Fibroblast of mammary gland (primary cell): ENCODE measurements around the gene CSE1L.

Experiments used
- DNase-seq: peaks from one replicate; pipeline ENCODE4 v3.0.0-alpha.2; 2010; ENCODE audit warnings: low read depth
- H3K4me3 ChIP-seq: 2 replicates; pipeline ENCODE4 v1.5.1; 2011; ENCODE audit warnings: low read depth, mild to moderate bottlenecking, low read length, moderate library complexity; ENCODE audit not compliant: control insufficient read depth
- TF ChIP-seq, protein P1 (sequence below): conservative IDR thresholded peaks from 2 replicates; pipeline ENCODE4 v1.5.1; 2011; ENCODE audit warnings: low read depth, low read length, inconsistent platforms; ENCODE audit not compliant: control insufficient read depth, insufficient read depth

CSE1L gene

DNA sequence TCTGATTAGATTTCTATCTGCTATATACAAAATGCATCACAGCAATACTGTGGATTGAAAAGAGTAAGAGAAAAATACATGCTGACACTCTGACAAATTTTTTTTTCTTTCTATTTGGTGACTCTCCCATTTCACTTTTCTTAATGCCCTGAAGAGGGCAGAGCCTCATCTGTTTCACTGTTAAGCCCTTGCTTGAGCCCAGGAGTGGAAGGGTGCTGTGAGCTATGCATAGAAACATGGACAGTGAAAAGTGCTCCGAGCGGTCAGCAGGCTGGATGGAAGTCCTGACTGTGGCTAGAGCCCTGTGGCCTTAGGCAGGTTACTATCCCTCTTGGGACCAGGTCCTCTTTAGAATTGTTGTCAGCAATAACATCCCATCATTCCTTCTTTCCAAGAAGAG, 17.4 kb upstream of the CSE1L start:
- peak; percentile 35 for DNase-seq
- no peak overlapping the region for H3K4me3 ChIP-seq

DNA sequence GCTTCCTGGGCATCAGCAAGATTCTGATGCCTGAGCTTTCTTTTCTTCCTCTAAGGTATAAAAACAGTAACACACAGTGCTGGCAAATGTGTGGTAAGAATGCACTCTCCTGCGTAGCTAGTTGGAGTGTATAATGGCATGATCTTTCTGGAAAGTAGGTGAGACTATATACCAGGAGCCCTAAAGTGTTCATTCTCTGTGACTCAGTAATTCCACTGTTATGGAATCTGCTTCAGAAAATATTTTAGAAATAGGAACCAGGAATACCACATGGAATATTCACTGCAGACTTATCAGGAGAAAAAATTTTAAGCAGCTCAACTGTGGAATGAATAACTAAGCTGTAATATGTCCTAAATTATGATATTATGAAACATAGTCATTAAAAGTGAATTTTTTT, 16.9 kb upstream of the CSE1L start:
- H3K4me3 ChIP-seq = no peak overlapping the region
- no peak for DNase-seq
- TF ChIP-seq, protein P1, sequence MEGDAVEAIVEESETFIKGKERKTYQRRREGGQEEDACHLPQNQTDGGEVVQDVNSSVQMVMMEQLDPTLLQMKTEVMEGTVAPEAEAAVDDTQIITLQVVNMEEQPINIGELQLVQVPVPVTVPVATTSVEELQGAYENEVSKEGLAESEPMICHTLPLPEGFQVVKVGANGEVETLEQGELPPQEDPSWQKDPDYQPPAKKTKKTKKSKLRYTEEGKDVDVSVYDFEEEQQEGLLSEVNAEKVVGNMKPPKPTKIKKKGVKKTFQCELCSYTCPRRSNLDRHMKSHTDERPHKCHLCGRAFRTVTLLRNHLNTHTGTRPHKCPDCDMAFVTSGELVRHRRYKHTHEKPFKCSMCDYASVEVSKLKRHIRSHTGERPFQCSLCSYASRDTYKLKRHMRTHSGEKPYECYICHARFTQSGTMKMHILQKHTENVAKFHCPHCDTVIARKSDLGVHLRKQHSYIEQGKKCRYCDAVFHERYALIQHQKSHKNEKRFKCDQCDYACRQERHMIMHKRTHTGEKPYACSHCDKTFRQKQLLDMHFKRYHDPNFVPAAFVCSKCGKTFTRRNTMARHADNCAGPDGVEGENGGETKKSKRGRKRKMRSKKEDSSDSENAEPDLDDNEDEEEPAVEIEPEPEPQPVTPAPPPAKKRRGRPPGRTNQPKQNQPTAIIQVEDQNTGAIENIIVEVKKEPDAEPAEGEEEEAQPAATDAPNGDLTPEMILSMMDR = no peak

More for the DNA sequence above, 17.4 kb upstream of the CSE1L start:
- TF ChIP-seq, protein P1 = peak; percentile 45

DNA sequence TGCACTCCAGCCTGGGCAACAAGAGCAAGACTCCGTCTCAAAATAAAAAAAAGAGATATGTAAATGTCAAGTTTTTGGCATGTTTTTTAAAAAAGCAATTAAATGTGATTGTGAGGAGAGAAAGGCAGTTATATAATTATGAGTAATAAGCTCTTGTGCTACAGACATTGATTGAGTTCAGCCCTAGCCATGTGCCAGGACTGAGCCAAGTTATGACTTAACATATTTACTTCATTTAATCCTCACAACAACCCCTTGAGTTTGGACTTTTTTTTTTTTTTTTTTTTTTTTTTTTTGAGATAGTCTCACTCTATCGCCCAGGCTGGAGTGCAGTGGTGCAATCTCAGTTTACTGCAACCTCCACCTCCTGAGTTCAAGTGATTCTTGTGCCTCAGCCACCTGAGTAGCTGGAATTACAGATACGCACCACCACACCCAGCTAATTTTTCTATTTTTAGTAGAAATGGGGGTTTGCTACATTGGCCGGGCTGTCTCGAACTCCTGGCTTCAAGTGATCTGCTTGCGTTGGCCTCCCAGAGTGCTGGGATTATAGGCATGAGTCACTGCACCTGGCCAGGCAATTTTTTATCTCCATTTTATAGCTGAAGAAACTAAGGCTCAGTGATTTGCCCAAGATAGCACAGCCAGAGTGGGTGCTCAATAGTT, 15.0 kb upstream of the CSE1L start:
- no peak overlapping the region for H3K4me3 ChIP-seq
- TF ChIP-seq, protein P1 = no peak
- peak; percentile 42 for DNase-seq

DNA sequence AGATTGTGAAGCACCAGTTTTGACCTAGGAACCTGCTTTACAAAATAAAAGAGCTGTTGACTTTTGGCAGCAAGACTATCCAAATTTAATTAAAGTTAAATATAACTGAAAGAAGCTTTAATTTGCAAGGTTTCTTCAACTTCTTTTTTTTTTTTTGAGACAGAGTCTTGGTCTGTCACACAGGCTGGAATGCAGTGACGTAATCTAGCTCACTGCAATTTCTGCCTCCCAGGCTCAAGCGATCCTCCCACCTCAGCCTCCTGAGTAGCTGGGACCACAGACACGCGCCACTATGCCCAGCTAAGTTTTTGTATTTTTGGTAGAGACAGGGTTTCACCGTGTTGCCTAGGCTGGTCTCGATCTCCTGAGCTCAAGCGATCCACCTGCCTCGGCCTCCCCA, 13.7 kb upstream of the CSE1L start:
- no peak overlapping the region for H3K4me3 ChIP-seq
- TF ChIP-seq, protein P1 = no peak
- DNase-seq = no peak

DNA sequence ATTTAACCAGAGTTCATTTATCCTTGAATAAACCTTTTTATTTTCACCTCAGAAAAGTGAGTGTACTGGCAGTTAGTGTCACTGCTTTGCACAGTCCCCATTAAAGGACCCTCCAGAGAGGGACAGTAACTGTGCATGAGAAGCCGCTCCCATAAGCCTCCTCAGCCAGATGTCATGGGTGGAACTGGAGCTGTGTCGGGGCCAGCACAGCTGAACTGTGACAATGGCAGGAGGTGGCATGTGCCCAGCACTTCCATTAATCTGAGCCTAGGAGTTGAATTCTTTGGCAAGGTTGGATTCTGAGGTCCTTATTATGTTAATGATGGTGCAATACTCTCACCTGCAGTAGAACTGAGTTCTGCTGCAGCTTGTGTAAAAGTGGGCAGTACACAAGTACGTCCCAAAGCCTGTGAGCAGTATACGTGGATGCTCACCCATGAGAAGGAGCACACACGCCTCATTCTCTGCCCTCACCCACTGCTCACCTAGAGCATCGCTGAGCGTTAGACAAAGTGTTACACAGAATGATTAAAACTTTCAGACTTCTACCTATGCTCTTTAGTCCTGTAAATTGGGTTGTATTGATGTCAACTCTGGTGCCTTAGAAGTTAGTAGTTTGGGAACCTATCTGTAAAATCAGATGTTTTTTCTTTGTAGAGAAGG, 11.9 kb upstream of the CSE1L start:
- no peak for DNase-seq
- TF ChIP-seq, protein P1 = no peak
- H3K4me3 ChIP-seq = no peak overlapping the region

DNA sequence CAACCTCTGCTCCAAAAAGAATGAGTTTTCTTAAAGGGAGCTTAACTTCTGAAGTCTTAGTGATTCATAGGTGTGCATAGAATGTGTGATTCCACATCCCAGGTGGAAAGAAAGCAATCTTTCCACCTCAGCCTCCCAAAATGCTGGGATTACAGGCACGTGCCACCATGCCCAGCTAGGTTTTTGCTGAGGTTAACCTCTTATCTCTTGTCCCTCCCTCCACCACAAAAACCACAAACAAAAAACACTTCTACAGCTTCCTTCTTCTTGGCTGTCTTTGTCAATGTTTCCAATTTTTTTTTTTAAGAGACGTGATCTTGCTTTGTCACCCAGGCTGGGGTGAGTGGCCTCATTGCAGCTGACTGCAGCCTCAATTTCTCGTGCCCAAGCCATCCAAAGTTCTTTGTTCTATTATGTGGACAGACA, 8.1 kb upstream of the CSE1L start:
- no peak overlapping the region for H3K4me3 ChIP-seq
- TF ChIP-seq, protein P1 = no peak
- DNase-seq = no peak

DNA sequence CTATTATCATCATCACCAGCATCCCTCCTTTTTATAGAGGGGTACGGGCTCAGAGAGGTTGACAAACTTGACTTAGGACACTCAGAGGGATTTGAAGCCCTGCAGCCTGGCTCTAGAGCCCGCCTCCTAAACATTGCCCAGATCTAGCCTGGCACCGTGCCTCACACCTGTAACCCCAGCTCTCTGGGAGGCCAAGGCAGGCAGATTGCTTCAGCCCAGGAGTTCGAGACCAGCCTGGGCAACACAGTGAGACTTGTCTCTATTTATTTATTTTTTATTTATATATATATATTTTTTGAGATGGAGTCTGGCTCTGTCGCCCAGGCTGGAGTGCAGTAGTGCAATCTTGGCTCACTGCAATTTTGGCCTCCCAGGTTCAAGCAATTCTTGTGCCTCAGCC, 6.3 kb upstream of the CSE1L start:
- H3K4me3 ChIP-seq = no peak overlapping the region
- DNase-seq = no peak
- TF ChIP-seq, protein P1 = no peak
